D721Med (cell line): ENCODE data around the gene TLR9.

Source experiments
- DNase-seq: peaks from one replicate; pipeline ENCODE4 v3.0.0; 2011; ENCODE audit warnings: low spot score; ENCODE audit not compliant: insufficient read length
- FAIRE-seq: peaks from 2 replicates; lab custom pipeline; 2011; peaks lifted over from hg19 to GRCh38; lab: Jason Lieb, UNC
- CTCF ChIP-seq: IDR thresholded peaks from 2 replicates; pipeline ENCODE4 v1.5.1; 2012; ENCODE audit warnings: mild to moderate bottlenecking, control low read depth; ENCODE audit not compliant: insufficient read depth; ENCODE audit errors: missing control alignments

The TLR9 gene

DNA sequence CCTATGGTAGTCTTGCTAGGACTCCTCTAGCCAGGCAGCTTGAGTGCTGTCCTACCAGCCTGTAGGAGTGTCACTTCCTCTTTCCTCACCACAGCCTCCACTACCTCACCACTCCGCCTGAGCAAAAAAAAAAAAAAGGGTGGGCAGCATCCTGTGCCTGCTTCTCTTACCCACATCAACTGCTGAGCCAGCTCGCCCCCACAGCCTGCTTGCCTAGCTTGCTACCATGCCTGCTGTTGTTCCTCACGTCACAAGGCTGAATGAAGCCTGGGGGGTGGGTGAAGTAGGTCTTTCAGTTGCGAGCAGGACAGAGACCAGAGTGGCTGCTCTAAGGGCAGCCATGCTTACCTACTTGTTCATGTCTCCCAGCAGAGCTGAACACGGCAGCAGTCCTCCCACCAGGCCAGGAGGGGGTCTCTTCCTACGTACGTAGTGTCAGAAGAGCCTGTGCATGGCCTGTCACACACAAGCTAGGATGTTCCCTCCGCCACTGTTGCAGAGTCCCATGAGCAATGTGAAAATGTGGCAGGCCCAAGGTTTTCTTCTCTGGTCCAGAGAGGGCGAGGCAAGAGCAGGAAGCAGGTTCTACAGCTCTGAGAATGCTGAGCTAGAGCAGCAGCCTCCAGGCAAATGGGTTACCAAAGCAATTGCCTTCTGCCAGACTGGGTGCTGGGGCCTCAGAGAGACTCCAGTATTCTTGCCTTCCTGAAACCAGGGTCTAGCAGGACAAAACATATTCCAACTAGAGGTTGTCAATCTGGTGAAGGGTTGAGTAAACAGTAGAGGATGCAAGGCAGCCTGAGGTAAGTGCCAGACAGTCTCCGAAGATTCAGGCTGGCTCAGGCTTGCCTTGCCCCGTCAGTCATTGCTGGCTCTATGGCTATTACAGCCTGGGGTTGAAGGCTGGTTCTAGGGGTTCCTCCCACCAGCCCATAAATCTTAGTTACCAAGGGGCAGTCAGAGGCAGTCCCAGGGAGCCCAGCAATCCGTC, 28.2 kb upstream of the TLR9 start:
- DNase-seq, result no peak
- TF ChIP-seq CTCF, result no peak
- FAIRE-seq, result no peak

DNA sequence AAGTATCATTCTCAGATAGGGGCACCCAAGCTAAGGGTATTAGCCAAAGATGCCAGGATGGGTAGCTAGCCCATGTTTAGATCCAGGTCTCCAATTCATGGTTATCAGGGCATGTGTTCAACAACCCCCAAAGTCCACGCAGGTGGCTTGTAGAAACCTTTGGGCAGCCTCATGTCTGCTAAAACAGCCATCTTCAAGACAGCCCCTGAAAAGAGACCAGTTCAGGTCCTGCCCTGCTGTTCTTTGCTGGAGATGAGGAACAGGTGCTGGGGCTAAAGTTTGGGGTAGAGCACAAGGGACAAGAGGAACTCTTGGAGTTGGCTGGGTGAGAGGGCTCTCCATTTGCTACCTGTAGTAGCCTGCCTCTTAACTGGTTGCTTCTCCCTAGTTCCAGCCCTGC, 24.7 kb upstream of the TLR9 start:
- no peak for DNase-seq
- no peak for TF ChIP-seq CTCF
- FAIRE-seq, result no peak

- DNase-seq, result no peak
- no peak for FAIRE-seq
- no peak for TF ChIP-seq CTCF
Measured at GRCh38 chr3:52249683-52250082, 24.2 kb upstream of the TLR9 start.

GRCh38 chr3:52248816-52249547, 23.5 kb upstream of the TLR9 start:
- FAIRE-seq (no peak), DNase-seq (no peak)
- no peak for TF ChIP-seq CTCF

DNA sequence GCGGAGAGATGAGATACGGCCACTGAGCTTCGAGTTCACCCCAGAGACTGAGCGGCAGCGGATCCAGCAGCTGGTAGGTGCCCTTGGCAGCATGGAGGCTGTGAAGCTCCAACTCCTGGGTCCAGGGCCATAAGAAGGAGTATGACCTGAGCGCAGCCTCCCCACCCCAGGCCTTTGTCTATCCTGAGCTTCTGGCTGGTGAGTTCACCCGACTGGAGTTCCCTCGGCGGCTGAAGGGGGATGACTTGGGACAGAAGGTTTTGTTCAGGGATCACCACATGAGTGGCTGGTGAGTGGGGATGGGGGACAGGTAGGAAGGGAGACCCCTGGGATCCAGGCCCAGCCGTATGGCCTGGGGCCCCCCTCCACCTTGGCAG, 22.7 kb upstream of the TLR9 start:
- no peak for TF ChIP-seq CTCF
- FAIRE-seq (no peak), DNase-seq (no peak)

GRCh38 chr3:52247409-52248164, 22.1 kb upstream of the TLR9 start:
- no peak for DNase-seq
- no peak for TF ChIP-seq CTCF
- no peak for FAIRE-seq
